Smooth muscle cell of the brain vasculature (primary cell): ENCODE measurements around the gene LIG3.
"Not testable (repeated sequence)": the region's sequence is repeated elsewhere in the genome, so short reads cannot be mapped to it uniquely, and the experiment has no call there.

Experiments used
- DNase-seq: peaks from one replicate; pipeline ENCODE4 v3.0.0-alpha.2; 2012; ENCODE audit warnings: low read depth, low spot score

Gene LIG3

GRCh38 chr17:34999456-34999855, 19.1 kb downstream of the LIG3 start:
- no peak for DNase-seq

- not testable (repeated sequence) for DNase-seq
Observed at GRCh38 chr17:35000965-35001364, 20.7 kb downstream of the LIG3 start.

GRCh38 chr17:35001549-35001948, 21.2 kb downstream of the LIG3 start:
- DNase-seq, result no peak

GRCh38 chr17:35002876-35003551, 22.7 kb downstream of the LIG3 start:
- DNase-seq, result no peak

- DNase-seq, result no peak
Observed at GRCh38 chr17:35003778-35004177, 23.5 kb downstream of the LIG3 start.

GRCh38 chr17:35006345-35006744, 26.0 kb downstream of the LIG3 start:
- no peak for DNase-seq

- no peak for DNase-seq
Observed at GRCh38 chr17:35006961-35007360, 26.6 kb downstream of the LIG3 start.

- DNase-seq, result no peak
Observed at GRCh38 chr17:35010093-35010492, 29.8 kb downstream of the LIG3 start.

- no peak for DNase-seq
Observed at GRCh38 chr17:35011671-35012216, 31.4 kb downstream of the LIG3 start.

- no peak for DNase-seq
Observed at GRCh38 chr17:35016369-35016768, 36.1 kb downstream of the LIG3 start.

- no peak for DNase-seq
Observed at GRCh38 chr17:35017021-35017420, 36.7 kb downstream of the LIG3 start.

GRCh38 chr17:35018814-35019213, 38.5 kb downstream of the LIG3 start:
- DNase-seq, result no peak

GRCh38 chr17:35019386-35020179, 39.3 kb downstream of the LIG3 start:
- no peak for DNase-seq

GRCh38 chr17:35021520-35022380, 41.4 kb downstream of the LIG3 start:
- DNase-seq, result no peak

GRCh38 chr17:35022536-35023063, 42.3 kb downstream of the LIG3 start:
- peak; percentile 88 for DNase-seq

- no peak for DNase-seq
Observed at GRCh38 chr17:35023538-35023937, 43.2 kb downstream of the LIG3 start.

GRCh38 chr17:35025541-35025940, 45.2 kb downstream of the LIG3 start:
- no peak for DNase-seq

GRCh38 chr17:35028097-35028496, 47.8 kb downstream of the LIG3 start:
- not testable (repeated sequence) for DNase-seq

GRCh38 chr17:35028531-35029262, 48.4 kb downstream of the LIG3 start:
- DNase-seq, result no peak

GRCh38 chr17:35030780-35031179, 50.5 kb downstream of the LIG3 start:
- no peak for DNase-seq

GRCh38 chr17:35038453-35038852, 58.1 kb downstream of the LIG3 start:
- no peak for DNase-seq
